ENCODE measurements around the gene TNFSF13B. TPM values are rescaled to one million over a fixed set of nuclear protein-coding genes. Genes with fewer than 3 reads are reported as not detected.

TNFSF13B gene
- polyA plus RNA-seq, 1 experiment, result 1.1 TPM

DNA sequence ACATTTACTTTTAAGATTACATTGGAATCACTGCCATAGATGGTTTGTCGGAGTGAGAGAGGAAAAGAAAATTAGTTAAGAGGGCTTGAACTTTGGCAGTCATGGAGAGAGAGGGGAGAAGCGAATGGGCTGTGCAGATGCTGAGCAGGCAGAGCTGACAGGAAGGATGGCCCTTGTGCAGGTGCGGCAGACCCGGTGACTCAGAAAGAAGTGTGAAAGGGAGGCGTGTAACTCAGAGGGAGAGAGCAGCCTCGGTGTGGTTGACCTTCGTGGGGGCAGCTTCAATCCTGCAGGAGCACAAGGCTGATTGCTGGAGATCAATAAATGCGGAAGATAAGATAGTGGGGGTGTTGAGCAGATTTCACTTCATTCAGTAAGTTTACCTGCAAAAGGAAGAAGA, 76.9 kb downstream of the TNFSF13B start:
- CTCF ChIA-PET, result no interaction called here
- DNase-seq (ENCODE audit: low read depth, low spot score), result no peak
- H3K4me3 ChIP-seq (ENCODE audit: low read depth, low read length), result no peak overlapping the region
- POLR2A ChIA-PET, result no interaction called here
- peaks cover 3% of the 10 kb centered on the region for H3K27me3 ChIP-seq (ENCODE audit: control insufficient read depth, insufficient read depth, low read length)
- no peak overlapping the region for H3K27ac ChIP-seq (ENCODE audit: low read depth, low read length)
- TF ChIP-seq, protein P1, sequence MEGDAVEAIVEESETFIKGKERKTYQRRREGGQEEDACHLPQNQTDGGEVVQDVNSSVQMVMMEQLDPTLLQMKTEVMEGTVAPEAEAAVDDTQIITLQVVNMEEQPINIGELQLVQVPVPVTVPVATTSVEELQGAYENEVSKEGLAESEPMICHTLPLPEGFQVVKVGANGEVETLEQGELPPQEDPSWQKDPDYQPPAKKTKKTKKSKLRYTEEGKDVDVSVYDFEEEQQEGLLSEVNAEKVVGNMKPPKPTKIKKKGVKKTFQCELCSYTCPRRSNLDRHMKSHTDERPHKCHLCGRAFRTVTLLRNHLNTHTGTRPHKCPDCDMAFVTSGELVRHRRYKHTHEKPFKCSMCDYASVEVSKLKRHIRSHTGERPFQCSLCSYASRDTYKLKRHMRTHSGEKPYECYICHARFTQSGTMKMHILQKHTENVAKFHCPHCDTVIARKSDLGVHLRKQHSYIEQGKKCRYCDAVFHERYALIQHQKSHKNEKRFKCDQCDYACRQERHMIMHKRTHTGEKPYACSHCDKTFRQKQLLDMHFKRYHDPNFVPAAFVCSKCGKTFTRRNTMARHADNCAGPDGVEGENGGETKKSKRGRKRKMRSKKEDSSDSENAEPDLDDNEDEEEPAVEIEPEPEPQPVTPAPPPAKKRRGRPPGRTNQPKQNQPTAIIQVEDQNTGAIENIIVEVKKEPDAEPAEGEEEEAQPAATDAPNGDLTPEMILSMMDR (IDR thresholded peaks at IDR 0.05; ENCODE audit: low read depth, low read length), result no peak
- H3K9me3 ChIP-seq (ENCODE audit: control insufficient read depth, insufficient read depth, low read length), result no peaks in the 10 kb centered on the region; the same call in 1 of the 2 replicates

DNA sequence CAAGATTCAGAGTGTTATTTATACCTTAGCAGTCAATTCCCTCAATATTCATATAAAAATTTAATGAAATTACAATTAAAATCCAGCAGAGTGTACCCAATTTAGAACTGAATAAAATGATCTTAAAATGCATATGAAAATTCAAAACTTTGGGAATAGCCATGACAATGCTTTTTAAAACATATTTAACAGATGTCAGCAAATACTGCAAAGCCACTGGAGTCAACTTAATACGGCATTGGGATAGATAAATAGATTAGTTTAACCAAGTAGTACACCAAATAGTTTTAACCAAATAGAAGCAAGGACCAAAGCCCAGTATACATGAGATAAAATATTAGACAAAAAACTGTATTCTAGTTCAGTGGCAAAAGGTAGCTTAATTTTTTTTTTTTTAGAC, 79.8 kb downstream of the TNFSF13B start:
- Histone ChIP-seq H3K4me3 (ENCODE audit: low read depth, low read length) (no peak overlapping the region), H3K27ac (ENCODE audit: low read depth, low read length) (no peak overlapping the region), H3K27me3 (ENCODE audit: control insufficient read depth, insufficient read depth, low read length) (peaks cover 3% of the 10 kb centered on the region), H3K9me3 (ENCODE audit: control insufficient read depth, insufficient read depth, low read length) (no peaks in the 10 kb centered on the region; the same call in 1 of the 2 replicates)
- POLR2A ChIA-PET, result no interaction called here
- TF ChIP-seq, protein P1 (IDR thresholded peaks at IDR 0.05; ENCODE audit: low read depth, low read length), result no peak
- DNase-seq (ENCODE audit: low read depth, low spot score), result no peak
- CTCF ChIA-PET, result no interaction called here

DNA sequence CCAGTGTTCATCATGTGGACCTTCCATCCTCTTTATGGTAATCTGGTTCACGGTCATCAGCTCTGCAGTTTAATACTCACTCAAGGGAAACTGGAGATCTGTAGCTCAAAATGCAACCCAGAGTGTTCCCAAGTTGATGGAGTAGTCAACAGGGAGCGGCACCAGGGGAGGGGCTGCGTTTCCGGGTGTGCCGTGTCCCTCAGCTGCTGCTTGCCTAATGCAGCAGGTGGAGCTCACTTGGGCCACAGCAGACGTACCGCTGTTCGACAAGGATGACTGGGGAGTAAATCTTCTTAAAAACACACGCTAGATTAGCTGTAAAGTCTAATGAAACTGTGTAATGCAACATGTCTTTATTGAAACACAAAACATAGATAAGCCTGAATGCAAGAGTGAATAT, 81.1 kb downstream of the TNFSF13B start:
- no peak overlapping the region for H3K4me3 ChIP-seq (ENCODE audit: low read depth, low read length)
- no peaks in the 10 kb centered on the region for H3K27me3 ChIP-seq (ENCODE audit: control insufficient read depth, insufficient read depth, low read length)
- ChIA-PET CTCF (interaction anchor here (0.8 to 5.4 kb wide), 2 partner anchors 8 to 9 kb away, joined by 4 to 23 read pairs; no protein-coding TSS in a partner anchor), POLR2A (no interaction called here)
- TF ChIP-seq, protein P1 (IDR thresholded peaks at IDR 0.05; ENCODE audit: low read depth, low read length), result no peak
- no peak for DNase-seq (ENCODE audit: low read depth, low spot score)
- no peak overlapping the region for H3K27ac ChIP-seq (ENCODE audit: low read depth, low read length)
- no peaks in the 10 kb centered on the region; the same call in 1 of the 2 replicates for H3K9me3 ChIP-seq (ENCODE audit: control insufficient read depth, insufficient read depth, low read length)

DNA sequence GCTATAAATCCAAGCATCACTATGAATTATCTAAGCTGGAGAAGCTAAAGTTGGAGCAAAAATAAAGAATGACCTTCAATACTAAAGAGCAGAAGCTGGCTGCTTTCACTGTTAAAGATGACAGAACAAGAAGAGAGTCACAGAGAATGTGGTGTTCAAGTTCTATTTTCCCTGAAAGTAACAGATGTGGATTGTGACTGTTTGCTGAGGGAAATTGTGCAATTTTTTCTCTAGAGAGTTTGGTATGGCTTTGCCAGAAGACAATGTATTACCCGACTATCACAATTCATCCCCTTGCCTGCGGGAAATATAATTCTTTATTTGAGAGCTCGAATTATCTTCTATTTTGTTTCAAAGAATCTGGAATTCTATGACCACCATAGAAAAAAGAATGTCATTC, 83.1 kb downstream of the TNFSF13B start:
- no peak overlapping the region for H3K4me3 ChIP-seq (ENCODE audit: low read depth, low read length)
- POLR2A ChIA-PET, result no interaction called here
- no peaks in the 10 kb centered on the region for H3K27me3 ChIP-seq (ENCODE audit: control insufficient read depth, insufficient read depth, low read length)
- no peak overlapping the region for H3K27ac ChIP-seq (ENCODE audit: low read depth, low read length)
- H3K9me3 ChIP-seq (ENCODE audit: control insufficient read depth, insufficient read depth, low read length), result no peaks in the 10 kb centered on the region; the same call in 1 of the 2 replicates
- no peak for DNase-seq (ENCODE audit: low read depth, low spot score)
- CTCF ChIA-PET, result interaction anchor here (1.1 to 5.4 kb wide), 2 partner anchors 10 to 155 kb away, joined by 3 to 23 read pairs; no protein-coding TSS in a partner anchor
- TF ChIP-seq, protein P1 (IDR thresholded peaks at IDR 0.05; ENCODE audit: low read depth, low read length), result no peak

DNA sequence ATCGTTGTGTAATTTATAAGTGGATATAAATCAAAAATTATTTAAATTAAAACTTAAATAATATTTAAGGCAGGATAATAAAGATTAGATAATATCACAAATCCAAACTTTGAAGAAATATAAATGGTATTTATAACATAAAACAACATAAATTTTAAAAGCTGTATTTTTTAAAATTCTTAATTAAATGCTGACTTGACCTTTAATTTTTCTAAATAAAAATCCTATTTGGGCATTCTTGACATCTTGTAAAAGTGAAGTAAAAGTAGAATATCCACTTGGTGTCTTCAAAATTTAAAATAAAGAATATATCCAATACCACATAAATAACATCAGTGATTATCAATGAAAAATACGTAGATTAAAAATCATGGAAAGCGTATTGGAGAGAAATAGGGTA, 87.7 kb downstream of the TNFSF13B start:
- H3K4me3 ChIP-seq (ENCODE audit: low read depth, low read length), result no peak overlapping the region
- no peak overlapping the region for H3K27ac ChIP-seq (ENCODE audit: low read depth, low read length)
- CTCF ChIA-PET, result no interaction called here
- no peak for DNase-seq (ENCODE audit: low read depth, low spot score)
- H3K9me3 ChIP-seq (ENCODE audit: control insufficient read depth, insufficient read depth, low read length), result no peaks in the 10 kb centered on the region
- H3K27me3 ChIP-seq (ENCODE audit: control insufficient read depth, insufficient read depth, low read length), result no peaks in the 10 kb centered on the region
- POLR2A ChIA-PET, result no interaction called here
- TF ChIP-seq, protein P1 (IDR thresholded peaks at IDR 0.05; ENCODE audit: low read depth, low read length), result no peak

Small RNA genes within 50 kb of the gene (small RNA-seq; reads per million reads assigned to genes)
- not detected for gene RNA5SP39 (ENCODE audit: insufficient read length, low read depth)

Other genes with a start within 250 kb of the TNFSF13B start
- gene LIG4, start 54.2 kb upstream of the TNFSF13B start, polyA plus RNA-seq (2011; rRNA removed), result 7.5 and 10.4 TPM in 2 replicates
- gene ABHD13, start 51.3 kb upstream of the TNFSF13B start, polyA plus RNA-seq (2011; rRNA removed), result 6.5 and 8.9 TPM in 2 replicates